ENCODE results near the gene PGLYRP1. TPM values are rescaled to one million over a fixed set of nuclear protein-coding genes. Genes with fewer than 3 reads are reported as not detected.

The PGLYRP1 gene
- total RNA-seq, 2 donors from 2014 or later, result not detected

DNA sequence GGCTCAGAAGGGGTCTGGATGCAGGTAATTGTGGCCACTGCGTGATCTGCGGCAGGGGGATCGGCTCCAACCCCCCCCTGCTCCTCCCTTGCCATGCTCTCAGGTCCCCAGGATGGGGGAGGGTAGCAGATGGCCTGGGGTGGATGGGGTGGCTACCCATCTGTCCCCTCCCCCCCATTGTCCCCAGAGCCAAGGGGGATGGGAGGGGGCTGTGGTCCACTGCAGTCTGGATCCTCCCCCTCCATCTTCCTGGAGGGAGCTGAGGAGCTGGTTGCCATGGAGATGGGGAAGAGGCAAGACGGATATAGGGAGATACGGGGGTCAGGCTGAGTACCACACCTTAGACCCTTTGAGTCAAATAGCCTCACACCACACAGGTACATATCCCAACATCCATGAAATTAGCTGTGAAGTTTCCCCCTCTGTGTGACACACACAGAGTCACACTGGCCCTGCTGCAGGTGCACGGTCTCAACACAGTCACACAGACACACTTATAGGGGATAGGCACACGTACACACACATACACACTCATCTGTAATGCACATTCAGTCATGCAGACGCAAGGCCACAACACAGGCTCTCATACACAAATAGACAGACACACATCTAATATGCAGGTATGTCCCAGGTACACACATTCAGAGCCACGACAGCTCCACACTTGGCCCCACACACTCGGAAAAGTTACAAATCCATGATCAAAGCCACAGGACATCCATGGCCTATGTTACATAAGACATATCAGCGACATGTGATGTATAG, 47.4 kb downstream of the PGLYRP1 start:
- ATAC-seq (no peak), DNase-seq (no peak)
- intact Hi-C loops (cut with DNase I, micrococcal nuclease), result no loop called here

- intact Hi-C loops (cut with DNase I, micrococcal nuclease), result no loop called here
- DNase-seq (peak in 1 of 2 donors; percentile 30), ATAC-seq (no peak)
These were observed 49.1 kb downstream of the PGLYRP1 start, which contains the start of gene NOVA2 for GRCh38 chr19:45973553-45974338. Gene NOVA2, minus strand, starts transcription at chr19:45973865. Its CDS starts 514 bp downstream, at chr19:45973351.

DNA sequence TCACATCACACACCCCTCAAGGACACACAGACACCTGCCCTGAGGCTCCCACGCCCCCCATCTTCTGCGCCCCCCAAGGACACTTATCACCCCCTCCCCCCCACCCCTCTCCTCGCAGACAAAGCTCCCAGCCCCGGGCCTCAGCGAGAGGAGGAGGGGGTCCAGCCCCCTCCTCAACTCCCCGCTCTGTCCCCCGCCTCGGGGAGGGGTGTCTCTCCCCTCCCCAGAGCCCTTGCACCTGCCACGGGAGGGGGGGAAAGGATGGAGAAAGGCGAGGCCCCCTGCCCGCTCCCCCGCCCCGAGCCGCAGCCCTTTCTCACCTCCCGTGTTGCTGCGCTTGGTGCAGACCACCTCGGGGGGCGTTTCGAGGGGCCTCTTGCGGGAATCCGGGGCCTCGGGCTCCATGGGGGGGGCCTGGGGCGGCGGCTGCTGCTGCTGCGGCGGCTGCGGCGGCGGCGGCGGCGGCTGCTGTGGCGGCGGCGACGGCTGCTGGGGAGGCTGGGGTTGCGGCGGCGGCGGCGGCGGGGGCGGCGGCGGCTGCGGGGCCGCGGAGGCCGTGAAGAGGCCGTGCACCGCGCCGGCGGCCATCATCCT, 49.8 kb downstream of the PGLYRP1 start:
- DNase-seq (no peak), ATAC-seq (no peak)
- intact Hi-C loops (cut with DNase I, micrococcal nuclease), result no loop called here

DNA sequence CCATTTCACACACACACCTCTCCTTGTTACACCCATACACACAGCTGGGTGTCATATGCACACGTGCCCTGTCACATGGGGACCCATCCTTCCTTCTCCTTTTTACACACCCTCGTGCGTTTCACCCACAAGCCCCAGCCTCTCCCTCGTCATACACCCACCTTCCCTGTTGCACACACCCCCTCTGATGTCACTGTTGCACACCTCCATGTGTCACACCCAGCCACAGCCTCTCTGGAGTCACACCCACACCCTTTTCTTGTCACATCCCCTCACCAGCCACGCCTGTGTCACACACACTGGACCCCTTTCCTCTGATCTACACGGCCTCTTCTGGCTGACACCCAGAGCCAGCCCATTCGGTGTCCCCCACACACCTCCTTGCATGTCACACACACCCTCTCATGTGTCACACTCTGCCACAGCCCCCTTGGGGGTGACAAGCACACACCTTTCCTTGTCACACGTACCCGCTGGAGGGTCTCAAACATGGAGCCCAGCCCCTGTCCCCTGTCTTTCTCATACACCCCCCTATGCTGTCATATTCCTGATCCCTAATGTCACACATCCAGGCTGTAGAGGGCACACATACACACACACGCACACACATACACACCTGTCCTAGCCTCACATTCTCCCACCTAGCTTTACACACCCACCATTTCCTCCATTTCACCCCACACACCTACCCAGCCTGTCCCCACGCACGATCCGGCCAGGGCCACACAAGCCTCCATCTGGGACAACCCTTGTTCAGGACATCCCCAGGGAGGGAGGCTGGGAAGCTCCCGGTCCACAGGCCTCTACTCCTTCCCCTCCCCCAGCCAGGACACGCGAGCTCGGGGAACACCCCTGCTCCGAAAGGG, 50.5 kb downstream of the PGLYRP1 start:
- ATAC-seq (peak; percentile 24), DNase-seq (no peak)
- intact Hi-C loops (cut with DNase I, micrococcal nuclease), result no loop called here

DNA sequence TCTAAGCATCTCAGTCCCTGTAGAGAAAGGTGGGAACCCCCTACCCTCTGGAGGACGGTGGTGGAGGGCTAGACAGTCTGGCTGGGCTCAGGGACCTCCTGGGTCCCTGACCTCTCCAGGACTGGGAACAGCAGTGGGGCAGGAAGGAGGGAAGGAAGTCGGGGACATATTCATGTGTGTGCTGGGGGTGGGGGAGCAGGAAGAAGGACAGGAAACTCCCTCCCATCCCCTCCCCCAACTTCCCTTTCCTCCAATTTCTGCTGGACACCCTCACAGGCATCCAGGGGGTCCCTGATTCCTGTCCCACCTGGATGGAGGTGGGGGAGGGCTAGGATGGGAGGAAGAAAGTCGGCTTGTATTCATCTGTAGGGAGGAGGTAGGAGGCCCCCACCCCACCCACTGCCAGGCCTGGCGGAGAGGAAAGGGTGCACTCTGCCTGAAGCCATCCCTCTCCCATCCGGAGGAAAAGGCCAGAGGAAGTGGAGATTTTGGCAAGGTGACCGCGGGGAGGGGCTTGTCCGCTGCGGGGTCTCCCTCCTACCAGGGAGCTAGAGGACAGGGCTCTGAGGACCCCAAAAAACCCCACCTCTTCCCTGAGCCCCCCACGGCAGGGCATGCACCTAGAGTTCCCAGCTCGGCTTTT, 51.5 kb downstream of the PGLYRP1 start:
- DNase-seq (no peak), ATAC-seq (no peak)
- intact Hi-C loops (cut with DNase I, micrococcal nuclease), result no loop called here

GRCh38 chr19:45969676-45970075, 53.2 kb downstream of the PGLYRP1 start:
- ATAC-seq (no peak), DNase-seq (no peak)
- intact Hi-C loops (cut with DNase I, micrococcal nuclease), result no loop called here

Small RNA genes within 50 kb of the gene (microRNA-seq; reads per million reads assigned to microRNA genes)
- gene MIR769, result 122 to 124 reads per million in 2 donors

Other genes with a start within 250 kb of the PGLYRP1 start
- gene DMPK, start 240.6 kb downstream of the PGLYRP1 start, total RNA-seq, result 10 to 100 TPM; 28.4 to 38.2 TPM
- gene DMWD, start 230.2 kb downstream of the PGLYRP1 start, total RNA-seq, result 10 to 100 TPM; 29.7 to 38.7 TPM
- under 1 TPM; 0.14 to 0.27 TPM for gene RSPH6A, start 207.7 kb downstream of the PGLYRP1 start, total RNA-seq
- 10 to 100 TPM; 53.8 to 62.7 TPM for gene SYMPK, start 159.9 kb downstream of the PGLYRP1 start, total RNA-seq
- 10 to 100 TPM; 31.5 to 53.7 TPM for gene FOXA3, start 158.7 kb downstream of the PGLYRP1 start, total RNA-seq
- gene IRF2BP1, start 136.9 kb downstream of the PGLYRP1 start, total RNA-seq, result 10 to 100 TPM; 22.8 to 25.0 TPM
- 10 to 100 TPM; 10.4 to 11.9 TPM for gene MYPOP, start 120.4 kb downstream of the PGLYRP1 start, total RNA-seq
- gene NANOS2, start 108.3 kb downstream of the PGLYRP1 start, total RNA-seq, result not detected
- gene NOVA2, start 49.2 kb downstream of the PGLYRP1 start, total RNA-seq, result 1 to 10 TPM in 1 of 2 donors, under 1 TPM in 1; 0.79 to 1.2 TPM
- gene CCDC61, start 27.6 kb downstream of the PGLYRP1 start, total RNA-seq, result 10 to 100 TPM; 16.4 to 20.6 TPM
- not detected for gene IGFL4, start 17.9 kb upstream of the PGLYRP1 start, total RNA-seq
- not detected for gene IGFL3, start 101.6 kb upstream of the PGLYRP1 start, total RNA-seq
- gene IGFL2, start 125.2 kb upstream of the PGLYRP1 start, total RNA-seq, result not detected
- gene IGFL1, start 206.7 kb upstream of the PGLYRP1 start, total RNA-seq, result not detected